T-helper 2 cell (primary cell): ENCODE measurements around the gene APBA2.

Experiments used
- DNase-seq, 5 experiments: peaks; one replicate each; pipeline versions ENCODE4 v3.0.0 to v3.0.0-alpha.2; 2012 to 2022

Gene APBA2

GRCh38 chr15:28937271-28937670 lies 51.5 kb downstream of the APBA2 start:
- DNase-seq: no peak

GRCh38 chr15:28942046-28942445 lies 56.3 kb downstream of the APBA2 start:
- peak in 2 of 5 experiments; percentile 33 to 59 for DNase-seq

GRCh38 chr15:28942571-28942970 lies 56.8 kb downstream of the APBA2 start:
- DNase-seq: no peak

GRCh38 chr15:28943146-28943545 lies 57.4 kb downstream of the APBA2 start:
- no peak for DNase-seq

GRCh38 chr15:28943611-28944230 lies 57.9 kb downstream of the APBA2 start:
- no peak for DNase-seq

- no peak for DNase-seq
Observed at GRCh38 chr15:28944286-28944685, 58.5 kb downstream of the APBA2 start.

- no peak for DNase-seq
Observed at GRCh38 chr15:28944696-28945300, 59.0 kb downstream of the APBA2 start.

GRCh38 chr15:28945626-28946230 lies 60.0 kb downstream of the APBA2 start:
- DNase-seq: peak in 1 of 5 experiments; percentile 88

- no peak for DNase-seq
Observed at GRCh38 chr15:28946803-28947202, 61.0 kb downstream of the APBA2 start.

GRCh38 chr15:28947221-28947674 lies 61.5 kb downstream of the APBA2 start:
- no peak for DNase-seq

GRCh38 chr15:28948036-28948435 lies 62.3 kb downstream of the APBA2 start:
- no peak for DNase-seq

GRCh38 chr15:28950916-28951315 lies 65.1 kb downstream of the APBA2 start:
- no peak for DNase-seq

- DNase-seq: no peak
Observed at GRCh38 chr15:28952666-28953491, 67.1 kb downstream of the APBA2 start.

- DNase-seq: no peak
Observed at GRCh38 chr15:28953573-28954195, 67.9 kb downstream of the APBA2 start.

GRCh38 chr15:28954466-28955159 lies 68.8 kb downstream of the APBA2 start:
- no peak for DNase-seq

- peak in 1 of 5 experiments; percentile 80 for DNase-seq
Observed at GRCh38 chr15:28955160-28955992, 69.6 kb downstream of the APBA2 start.

GRCh38 chr15:28955993-28956421 lies 70.2 kb downstream of the APBA2 start:
- no peak for DNase-seq

- DNase-seq: no peak
Observed at GRCh38 chr15:28956491-28956890, 70.7 kb downstream of the APBA2 start.

GRCh38 chr15:28957606-28958498 lies 72.1 kb downstream of the APBA2 start:
- no peak for DNase-seq

- no peak for DNase-seq
Observed at GRCh38 chr15:28959326-28959725, 73.6 kb downstream of the APBA2 start.
